ENCODE results near the gene ADGRD1.
"Not testable (repeated sequence)": the region's sequence is repeated elsewhere in the genome, so short reads cannot be mapped to it uniquely, and the experiment has no call there.

ADGRD1 gene

GRCh38 chr12:130953771-130954543 is at the start of gene ADGRD1:
Gene ADGRD1, plus strand, starts transcription at chr12:130953907. Its CDS starts 559 bp downstream, at chr12:130954466.
- DNase-seq, result no peak

DNA sequence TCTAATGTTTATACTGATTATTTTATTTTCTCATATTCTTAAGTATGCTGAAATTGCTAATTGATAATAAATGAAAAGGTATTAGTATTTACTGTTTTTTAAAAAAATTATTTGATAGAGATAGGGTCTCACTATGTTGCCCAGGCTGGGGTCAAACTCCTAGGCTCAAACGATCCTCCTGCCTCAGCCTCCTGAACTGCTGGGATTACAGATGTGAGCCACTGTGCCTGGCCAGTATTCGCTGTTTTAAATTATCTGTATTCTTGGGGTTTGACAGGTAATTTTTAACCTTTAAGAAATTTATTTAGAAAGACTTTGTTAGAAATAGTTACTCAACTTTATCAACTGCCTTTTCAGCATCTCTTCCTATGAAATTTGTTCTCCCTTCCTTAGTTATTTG is 49.6 kb upstream of the ADGRD1 start:
- DNase-seq, result no peak

GRCh38 chr12:130904936-130905455 is 48.7 kb upstream of the ADGRD1 start:
- not testable (repeated sequence) for DNase-seq

DNA sequence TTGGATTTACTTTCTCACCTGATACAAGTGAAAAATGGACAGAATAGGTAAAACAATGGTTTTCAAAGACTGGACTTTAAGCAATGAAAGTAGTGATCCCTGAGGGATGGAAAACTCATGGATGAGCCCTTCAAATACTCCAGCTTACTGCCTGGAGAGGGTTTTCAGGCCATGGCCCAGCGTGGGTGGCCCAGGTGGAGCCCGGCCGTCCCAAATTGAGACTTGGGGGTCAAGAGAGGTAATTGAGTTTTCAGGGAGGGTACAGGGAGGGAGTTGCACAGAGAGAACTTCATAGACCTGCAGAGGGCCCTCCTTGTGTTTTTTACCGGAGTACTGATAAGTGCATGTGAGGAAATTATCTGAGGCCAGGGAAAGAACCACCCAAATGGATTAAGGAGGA is 44.6 kb upstream of the ADGRD1 start:
- no peak for DNase-seq

- no peak for DNase-seq
Measured at GRCh38 chr12:130911193-130911592, 42.5 kb upstream of the ADGRD1 start.

DNA sequence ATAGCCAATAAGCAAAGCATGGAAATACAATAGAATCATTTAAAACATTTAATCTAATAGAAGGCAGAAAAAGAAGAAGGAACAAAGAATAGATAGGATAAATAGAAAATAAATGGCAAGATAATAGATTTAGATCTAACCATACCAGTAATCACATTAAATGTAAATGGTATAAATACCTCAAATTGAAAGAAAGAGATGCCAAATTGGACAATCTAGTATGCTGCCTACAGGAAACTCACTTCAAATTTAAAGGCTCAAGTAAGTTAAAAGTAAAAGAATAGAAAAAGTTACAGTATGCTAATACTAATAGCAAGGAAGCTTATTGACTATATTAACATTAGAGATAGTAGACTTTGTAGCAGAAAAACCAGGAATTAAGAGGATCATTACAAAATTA is 41.8 kb upstream of the ADGRD1 start:
- no peak for DNase-seq

DNA sequence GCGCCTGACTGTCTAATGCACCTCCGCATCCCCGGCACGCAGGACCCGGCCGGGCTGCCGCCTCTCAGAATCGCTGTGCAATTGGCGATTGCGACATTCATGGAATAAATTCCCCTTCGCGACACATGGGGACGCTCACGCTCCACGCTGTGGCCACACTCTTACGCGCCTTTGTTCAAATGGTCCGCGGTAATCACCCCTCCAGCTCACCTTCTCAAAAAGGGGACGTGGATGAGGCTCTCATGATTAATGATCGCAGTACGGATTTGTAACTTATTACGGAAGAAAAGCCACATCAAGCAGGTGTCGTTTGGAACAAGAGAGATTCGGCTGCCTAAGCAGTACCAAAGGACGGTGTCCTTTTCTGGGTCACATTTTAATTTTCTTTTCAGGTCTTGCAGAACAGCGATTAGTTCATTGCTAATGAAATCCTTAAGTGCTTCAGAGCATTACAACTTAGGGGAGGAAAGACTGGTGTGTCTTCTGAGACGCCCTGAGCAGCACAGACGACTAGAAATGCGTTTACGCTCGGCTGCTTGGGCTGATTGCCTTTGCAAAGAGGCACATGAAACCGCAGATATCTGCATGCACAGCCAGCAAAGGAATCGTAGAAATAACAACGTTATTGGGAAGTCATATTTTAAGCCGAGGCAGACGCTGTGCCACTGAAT is 37.3 kb upstream of the ADGRD1 start:
- peak; percentile 14 for DNase-seq

DNA sequence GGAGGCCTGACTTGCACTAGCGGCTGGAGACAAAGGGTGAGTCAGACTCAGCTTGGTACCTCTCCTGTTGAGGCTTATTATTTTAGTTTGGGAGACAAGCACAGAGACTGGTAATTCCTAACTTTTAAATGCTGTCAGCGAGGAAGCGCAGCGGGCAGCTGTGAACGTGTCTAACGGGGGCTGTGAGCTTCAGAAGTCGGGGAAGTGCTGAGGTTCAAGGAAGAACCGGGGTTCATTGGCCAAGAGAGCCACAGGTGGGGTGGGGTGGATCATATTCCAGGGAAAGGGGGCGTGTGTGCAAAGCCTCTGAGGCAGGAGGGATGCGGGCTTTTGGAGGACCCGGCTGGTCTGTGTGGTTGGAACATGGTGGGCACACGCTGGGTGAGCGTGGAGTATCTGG is 36.1 kb upstream of the ADGRD1 start:
- DNase-seq, result no peak

DNA sequence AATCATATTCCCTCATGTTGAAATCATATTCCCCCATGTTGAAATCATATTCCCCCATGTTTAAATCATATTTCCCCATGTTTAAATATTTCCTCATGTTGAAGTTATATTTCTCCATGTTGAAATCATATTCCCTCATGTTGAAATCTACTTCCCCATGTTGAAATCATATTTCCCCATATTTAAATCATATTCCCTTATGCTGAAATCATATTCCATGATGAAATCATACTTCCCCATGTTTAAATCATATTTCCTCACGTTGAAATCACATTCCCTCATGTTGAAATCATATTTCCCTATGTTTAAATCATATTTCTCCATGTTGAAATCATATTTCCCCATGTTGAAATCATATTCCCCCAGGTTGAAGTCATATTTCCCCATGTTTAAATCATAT is 34.6 kb upstream of the ADGRD1 start:
- no peak for DNase-seq

- no peak for DNase-seq
Measured at GRCh38 chr12:130920119-130920703, 33.5 kb upstream of the ADGRD1 start.

DNA sequence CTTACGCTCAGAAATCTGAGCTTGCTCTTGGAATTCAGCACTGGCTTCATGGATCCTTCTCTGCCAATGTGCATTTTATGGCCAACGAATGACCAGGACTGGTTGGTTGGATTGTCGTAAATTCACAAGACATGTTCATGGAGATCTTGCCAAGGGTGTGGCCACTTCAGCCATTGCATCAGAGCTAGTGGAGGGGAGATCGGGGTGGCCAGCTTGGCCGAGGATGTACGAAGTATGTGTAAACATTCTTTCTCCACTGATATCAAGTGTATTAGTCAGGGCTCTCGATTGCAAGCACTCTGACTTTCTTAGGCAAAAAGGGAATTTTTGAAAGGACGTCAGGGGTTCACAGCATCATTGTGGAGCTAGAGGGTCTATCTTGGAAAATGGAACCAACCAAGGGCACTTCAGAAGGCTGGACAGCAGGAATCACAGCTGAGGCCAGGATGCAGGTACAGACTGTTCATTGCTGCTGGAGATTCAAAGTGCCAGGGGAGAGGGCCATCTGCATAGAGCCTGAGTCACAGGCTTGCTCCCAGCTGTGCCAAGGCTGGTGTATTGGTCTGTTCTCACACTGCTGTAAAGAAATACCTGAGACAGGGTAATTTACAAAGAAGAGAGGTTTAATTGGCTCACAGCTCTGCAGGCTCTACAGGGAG is 32.9 kb upstream of the ADGRD1 start:
- DNase-seq, result no peak

- DNase-seq, result no peak
Measured at GRCh38 chr12:130922511-130922953, 31.2 kb upstream of the ADGRD1 start.

DNA sequence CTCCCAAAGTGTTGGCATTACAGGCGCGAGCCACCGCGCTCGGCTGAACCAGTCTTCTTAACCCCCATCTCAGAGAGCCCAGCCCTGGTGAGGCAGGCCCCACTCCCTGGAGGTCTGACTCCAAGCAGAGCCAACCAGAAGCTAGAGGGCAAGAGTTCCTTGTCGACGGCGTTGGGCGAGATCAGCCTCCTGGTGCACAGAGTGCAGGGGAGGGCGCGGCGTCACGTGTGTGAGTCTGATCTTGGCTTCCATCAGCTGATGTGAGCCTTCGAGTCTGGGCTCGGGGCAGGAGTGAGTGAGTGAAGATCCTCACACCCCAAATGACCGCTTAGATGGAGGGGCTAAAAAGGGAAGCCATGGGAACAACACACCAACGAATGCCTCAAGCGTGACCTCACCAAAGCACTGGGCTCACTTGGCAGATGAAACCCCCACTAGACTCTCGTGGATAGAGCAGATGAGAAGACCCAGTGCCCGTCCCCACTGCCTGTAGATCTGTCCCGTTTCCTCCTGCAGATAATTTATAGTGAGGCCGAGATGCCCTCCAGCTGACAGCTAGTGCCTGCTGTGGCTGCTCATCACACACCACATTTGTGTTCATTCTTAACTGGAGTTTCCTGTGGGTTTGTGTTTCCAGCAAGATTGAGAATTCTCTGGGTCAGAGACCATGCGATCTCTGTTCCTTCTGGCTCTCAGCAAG is 28.6 kb upstream of the ADGRD1 start:
- DNase-seq, result no peak

DNA sequence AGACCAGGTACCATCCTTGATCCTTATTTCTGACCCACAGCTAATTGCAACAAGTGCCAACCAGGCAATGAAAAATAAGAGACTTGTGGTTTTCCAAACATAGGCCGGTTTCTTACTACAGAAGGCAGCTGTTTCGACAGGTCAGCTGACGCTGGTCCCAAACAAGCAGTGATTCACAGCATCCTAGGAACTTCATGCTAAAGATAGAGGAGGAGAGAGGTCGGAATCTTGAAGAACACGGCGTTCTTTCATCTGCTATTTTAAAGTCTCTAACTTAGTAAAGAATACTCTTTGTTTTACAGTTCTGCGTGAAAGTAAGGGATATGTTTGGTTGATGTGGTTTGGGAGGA is 28.1 kb upstream of the ADGRD1 start:
- DNase-seq, result no peak

DNA sequence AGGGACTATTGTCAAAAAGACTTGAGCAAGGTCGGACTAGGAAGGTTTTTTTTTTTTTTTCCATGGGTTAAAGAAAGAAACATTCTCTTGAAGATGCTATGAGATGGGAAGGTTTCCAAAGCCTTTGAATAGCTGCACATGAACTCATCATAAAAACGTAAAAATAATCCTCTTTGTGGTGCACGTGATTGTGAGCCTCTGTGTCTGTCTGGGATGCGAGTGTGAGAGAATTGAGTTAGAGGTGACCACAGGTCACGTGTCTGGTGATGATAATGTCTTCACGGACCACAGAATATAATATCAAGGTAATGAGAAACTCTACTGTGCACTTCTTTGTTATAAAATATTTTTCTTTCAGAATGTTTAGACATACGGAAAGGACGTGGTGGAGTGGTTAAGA is 24.3 kb upstream of the ADGRD1 start:
- no peak for DNase-seq

GRCh38 chr12:130932061-130932930 is 21.4 kb upstream of the ADGRD1 start:
- DNase-seq, result no peak

- DNase-seq, result no peak
Measured at GRCh38 chr12:130933269-130933995, 20.3 kb upstream of the ADGRD1 start.

DNA sequence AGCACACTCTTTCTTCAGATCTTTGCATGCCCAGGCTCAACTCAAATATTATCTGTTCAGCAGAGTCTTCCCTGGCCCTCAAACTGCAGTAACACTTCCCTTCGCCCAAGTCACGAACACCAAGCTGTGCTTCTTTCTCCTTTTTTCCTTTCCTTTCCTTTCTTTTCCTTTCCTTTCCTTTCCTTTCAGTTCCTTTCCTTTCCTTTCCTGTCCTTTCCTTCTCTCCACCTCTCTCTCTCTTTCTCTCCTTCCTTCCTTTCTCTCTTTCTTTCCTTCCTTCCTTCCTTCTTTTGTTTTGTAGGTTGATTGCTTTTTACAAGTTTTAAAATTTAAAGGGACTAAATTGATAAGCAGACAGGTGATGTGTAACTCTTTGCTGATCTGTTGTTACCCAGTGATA is 19.0 kb upstream of the ADGRD1 start:
- DNase-seq, result no peak

DNA sequence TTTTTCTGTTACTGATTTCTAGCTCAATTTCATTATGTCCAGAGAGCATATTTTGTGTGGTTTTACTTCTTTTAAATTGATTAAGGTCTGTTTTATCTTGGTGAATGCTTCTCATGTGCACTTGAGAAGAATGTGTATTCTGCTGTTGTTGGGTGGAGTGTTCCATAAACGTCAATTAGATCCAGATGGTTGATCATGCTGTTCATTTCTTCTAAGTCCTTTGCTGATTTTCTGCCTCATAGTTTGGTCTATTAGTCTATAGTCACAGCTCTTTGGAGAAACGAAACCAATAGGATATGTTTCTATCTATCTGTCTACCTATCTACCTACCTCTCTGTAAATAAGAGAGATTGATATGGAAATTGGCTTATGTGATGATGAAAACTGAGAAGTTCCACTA is 17.1 kb upstream of the ADGRD1 start:
- DNase-seq, result no peak

DNA sequence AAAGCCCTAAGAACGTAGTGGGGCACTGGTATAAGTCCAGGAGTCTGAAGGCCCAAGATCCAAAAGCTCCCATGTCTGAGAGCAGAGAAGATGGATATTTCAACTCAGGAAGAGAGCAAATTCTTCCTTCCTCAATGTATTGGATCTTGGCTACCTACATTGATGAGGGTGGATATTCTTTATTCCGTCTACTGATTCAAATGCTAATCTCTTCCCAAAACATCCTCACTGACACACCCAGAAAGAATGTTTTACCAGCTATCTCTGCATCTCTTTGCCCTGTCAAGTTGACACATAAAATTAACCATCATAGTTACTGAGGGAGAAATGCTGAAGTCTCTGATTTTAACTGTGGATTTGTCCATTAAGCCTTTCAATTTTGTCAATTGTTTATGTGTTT is 16.6 kb upstream of the ADGRD1 start:
- no peak for DNase-seq

DNA sequence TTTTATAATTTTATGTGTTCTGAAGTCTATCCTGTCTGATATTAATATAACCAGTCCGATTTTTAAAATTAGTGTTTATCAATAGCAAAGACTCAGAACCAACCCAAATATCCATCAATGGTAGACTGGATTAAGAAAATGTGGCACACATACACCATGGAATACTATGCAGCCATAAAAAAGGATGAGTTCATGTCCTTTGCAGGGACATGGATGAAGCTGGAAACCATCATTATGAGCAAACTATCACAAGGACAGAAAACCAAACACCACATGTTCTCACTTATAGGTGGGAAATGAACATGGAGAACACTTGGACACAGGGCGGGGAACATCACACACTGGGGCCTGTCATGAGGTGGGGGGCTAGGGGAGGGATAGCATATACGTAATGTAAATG is 16.2 kb upstream of the ADGRD1 start:
- not testable (repeated sequence) for DNase-seq

All from NCI-H187 treated with DMSO at 0.1 percent for 48 hours (cell line).